Tibial artery (tissue), 4 donors: Measurements from ENCODE around the gene CARTPT.

Source experiments
- DNase-seq, 2 donors: peaks; one replicate each; pipeline ENCODE4 v3.0.0-alpha.2; 2019
- H3K27ac ChIP-seq, 2 donors: fragments of 200-600 bp; sonication (generic) in 1 of 2; 1 replicate in 1 of 2; 2 replicates in 1 of 2; pipeline ENCODE4 v1.5.1; 2018 to 2019; ENCODE audit warnings: mild to moderate bottlenecking in 1 of 2
- H3K27me3 ChIP-seq, 2 donors: fragments of 200-600 bp; sonication (generic) in 1 of 2; one replicate each; pipeline versions ENCODE4 v1.5.1 to v1.6.0; 2016 to 2019
- H3K36me3 ChIP-seq, 3 donors: fragments of 200-600 bp; sonication (generic) in 2 of 3; one replicate each; pipeline ENCODE4 v1.5.1; 2016 to 2019; ENCODE audit warnings: mild to moderate bottlenecking in 2 of 3
- H3K4me1 ChIP-seq, 4 donors: fragments of 200-600 bp; sonication (generic) in 2 of 4; 1 replicate in 3 of 4; 2 replicates in 1 of 4; pipeline ENCODE4 v1.5.1; 2016 to 2019
- H3K4me3 ChIP-seq, 2 donors: fragments of 200-600 bp; sonication (generic) in 1 of 2; 1 replicate in 1 of 2; 2 replicates in 1 of 2; pipeline ENCODE4 v1.5.1; 2018 to 2019; ENCODE audit warnings: mild to moderate bottlenecking in 2 of 2
- H3K9me3 ChIP-seq, 3 donors: fragments of 200-600 bp; sonication (generic) in 1 of 3; one replicate each; pipeline ENCODE4 v1.5.1; 2016 to 2019
- intact Hi-C: fragments of 100-400 bp; cut with DNase I; formaldehyde crosslinking; loops from one replicate; pipeline ENCODE4 v1.15.0; 2023; ENCODE audit warnings: low total_unique reads
- TF ChIP-seq, protein P1 (sequence below), 2 experiments: fragments of 200-600 bp in 1 of 2; fragments of 450-650 bp in 1 of 2; IDR thresholded peaks; one replicate each; pipeline ENCODE4 v1.5.1; 2017 to 2019; ENCODE audit warnings: antibody characterized with exemption in 2 of 2, mild to moderate bottlenecking in 1 of 2, moderate library complexity in 1 of 2

The CARTPT gene

DNA sequence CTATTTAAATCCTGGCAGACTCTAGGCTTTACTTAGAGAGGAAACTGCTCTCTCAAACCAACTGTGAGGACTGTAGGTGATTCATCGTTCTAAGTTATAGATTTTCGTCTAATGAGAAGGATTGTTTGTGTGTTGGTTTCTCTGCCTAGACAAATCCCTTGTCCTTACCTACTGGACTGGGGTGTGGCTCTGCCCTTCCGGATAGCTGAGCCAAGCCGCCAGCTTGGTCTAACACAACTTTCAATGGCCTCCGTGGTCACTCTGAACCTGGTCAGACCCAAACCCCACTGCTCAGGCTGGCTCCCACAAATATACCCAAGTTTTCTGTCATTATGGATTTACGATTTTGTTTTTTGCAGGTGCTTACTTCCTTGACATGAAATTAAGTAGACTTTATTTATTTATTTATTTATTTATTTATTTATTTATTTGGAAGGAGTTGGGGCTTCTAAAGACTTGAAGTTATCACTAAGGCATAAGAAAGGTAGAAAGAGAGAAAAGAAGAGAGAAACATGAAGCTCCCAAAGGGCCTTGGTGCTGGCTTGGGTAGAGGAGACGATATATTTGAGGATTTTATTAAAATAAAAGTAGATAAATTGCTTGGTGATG lies 19.0 kb downstream of the CARTPT start:
- intact Hi-C loops, result no loop called here
- Histone ChIP-seq H3K4me3 (no peak overlapping the region), H3K9me3 (no peaks in the 10 kb centered on the region), H3K27ac (no peak overlapping the region), H3K27me3 (no peaks in the 10 kb centered on the region), H3K36me3 (no peaks in the 10 kb centered on the region), H3K4me1 (no peaks in the 10 kb centered on the region)
- TF ChIP-seq, protein P1, sequence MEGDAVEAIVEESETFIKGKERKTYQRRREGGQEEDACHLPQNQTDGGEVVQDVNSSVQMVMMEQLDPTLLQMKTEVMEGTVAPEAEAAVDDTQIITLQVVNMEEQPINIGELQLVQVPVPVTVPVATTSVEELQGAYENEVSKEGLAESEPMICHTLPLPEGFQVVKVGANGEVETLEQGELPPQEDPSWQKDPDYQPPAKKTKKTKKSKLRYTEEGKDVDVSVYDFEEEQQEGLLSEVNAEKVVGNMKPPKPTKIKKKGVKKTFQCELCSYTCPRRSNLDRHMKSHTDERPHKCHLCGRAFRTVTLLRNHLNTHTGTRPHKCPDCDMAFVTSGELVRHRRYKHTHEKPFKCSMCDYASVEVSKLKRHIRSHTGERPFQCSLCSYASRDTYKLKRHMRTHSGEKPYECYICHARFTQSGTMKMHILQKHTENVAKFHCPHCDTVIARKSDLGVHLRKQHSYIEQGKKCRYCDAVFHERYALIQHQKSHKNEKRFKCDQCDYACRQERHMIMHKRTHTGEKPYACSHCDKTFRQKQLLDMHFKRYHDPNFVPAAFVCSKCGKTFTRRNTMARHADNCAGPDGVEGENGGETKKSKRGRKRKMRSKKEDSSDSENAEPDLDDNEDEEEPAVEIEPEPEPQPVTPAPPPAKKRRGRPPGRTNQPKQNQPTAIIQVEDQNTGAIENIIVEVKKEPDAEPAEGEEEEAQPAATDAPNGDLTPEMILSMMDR (IDR thresholded peaks at IDR 0.05), result no peak
- DNase-seq, result no peak

DNA sequence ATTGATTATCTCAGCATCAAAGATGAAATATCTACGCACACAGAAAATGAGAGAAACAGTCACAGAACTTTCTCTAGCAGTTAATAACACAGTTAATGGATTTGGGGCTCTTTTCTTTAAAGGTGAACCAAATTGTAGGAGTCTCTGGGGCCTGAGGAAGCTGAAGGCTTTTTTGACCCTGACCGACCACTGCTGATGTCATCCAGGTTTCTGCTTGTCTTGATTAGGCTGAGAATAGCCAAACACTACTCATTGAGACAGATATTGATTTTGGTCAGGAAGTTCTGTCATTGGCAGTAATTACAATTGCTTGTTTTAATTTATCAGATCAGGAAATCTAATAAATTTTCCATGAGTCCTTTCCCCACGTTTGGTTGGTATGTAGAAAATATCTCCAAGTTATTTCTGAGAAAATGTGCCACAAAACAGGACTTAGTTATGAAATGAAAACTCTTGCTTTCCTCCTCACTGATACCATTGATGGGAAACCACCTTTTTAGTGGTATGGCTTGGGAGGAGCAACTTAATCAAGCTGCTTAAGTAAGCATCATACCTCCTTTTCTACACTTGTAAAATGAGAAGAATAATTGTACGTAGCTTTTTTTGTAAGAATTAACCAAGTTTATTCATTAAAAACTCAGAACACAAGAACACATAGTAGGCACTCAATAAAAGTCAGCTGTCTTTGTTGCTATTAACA lies 19.7 kb downstream of the CARTPT start:
- DNase-seq, result no peak
- Histone ChIP-seq H3K4me1 (no peaks in the 10 kb centered on the region), H3K27ac (no peak overlapping the region)

DNA sequence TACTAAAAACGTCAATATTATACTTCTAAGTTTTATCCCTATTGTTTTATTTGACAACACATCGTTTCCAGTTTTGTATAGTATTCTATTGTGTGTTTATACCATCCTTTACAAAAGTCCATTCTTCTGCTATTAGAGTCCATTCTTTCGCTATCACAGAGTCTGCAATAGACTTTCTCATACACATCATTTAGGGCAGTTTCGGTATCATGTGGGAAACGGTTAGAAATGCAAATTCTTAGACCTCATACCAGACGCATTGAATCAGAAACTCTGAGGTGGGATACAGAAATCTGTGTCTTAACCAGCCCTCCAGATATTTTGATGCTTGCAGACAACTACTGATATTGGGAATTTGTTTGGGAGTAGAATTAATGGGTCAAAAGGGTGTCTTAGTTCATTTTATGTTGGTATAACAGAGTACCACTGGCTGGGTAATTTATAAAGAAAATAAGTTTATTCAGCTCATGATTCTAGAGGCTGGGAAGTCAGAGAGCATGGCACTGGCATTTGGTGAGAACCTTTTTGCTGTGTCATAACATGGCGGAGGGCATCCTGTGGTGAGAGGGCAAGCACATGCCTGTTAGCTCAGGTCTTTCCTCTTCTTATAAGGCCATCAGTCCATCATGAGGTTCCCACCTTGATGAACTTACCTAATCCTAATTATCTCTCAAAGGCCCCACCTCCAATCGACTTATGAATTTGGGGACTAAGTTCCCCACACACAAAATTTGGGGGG lies 21.1 kb downstream of the CARTPT start:
- intact Hi-C loops, result no loop called here
- Histone ChIP-seq H3K27me3 (no peaks in the 10 kb centered on the region), H3K9me3 (no peaks in the 10 kb centered on the region), H3K4me3 (no peak overlapping the region), H3K27ac (no peak overlapping the region), H3K36me3 (no peaks in the 10 kb centered on the region), H3K4me1 (no peaks in the 10 kb centered on the region)
- TF ChIP-seq, protein P1 (IDR thresholded peaks at IDR 0.05), result no peak
- DNase-seq, result no peak

More for the DNA sequence above, 19.7 kb downstream of the CARTPT start:
- intact Hi-C loops, result no loop called here
- TF ChIP-seq, protein P1 (IDR thresholded peaks at IDR 0.05), result no peak
- Histone ChIP-seq H3K36me3 (no peaks in the 10 kb centered on the region), H3K9me3 (no peaks in the 10 kb centered on the region), H3K27me3 (no peaks in the 10 kb centered on the region), H3K4me3 (no peak overlapping the region)

DNA sequence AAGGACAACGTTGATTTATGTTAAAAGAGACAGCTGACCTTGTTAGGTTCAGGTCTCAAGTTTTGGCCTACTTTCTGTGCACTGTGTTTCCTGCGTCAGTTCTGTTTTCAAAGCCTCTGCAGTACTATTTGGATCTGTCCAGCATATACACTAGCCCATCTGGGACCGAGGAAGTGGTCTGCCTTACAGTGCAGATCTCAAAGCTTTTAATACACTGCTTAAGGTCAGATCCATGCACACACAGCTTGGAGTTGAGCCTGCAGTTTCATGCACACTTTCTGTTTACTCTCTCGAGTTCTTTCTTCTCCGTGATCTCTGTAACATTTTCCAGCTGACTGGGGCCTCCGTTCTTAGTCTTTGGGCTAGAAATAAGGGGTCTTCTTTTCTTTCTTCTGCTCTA lies 24.1 kb downstream of the CARTPT start:
- H3K9me3 ChIP-seq, result no peaks in the 10 kb centered on the region
- TF ChIP-seq, protein P1 (IDR thresholded peaks at IDR 0.05), result no peak
- intact Hi-C loops, result no loop called here
- DNase-seq, result no peak
- H3K36me3 ChIP-seq, result no peaks in the 10 kb centered on the region
- H3K27ac ChIP-seq, result no peak overlapping the region
- no peaks in the 10 kb centered on the region for H3K27me3 ChIP-seq
- no peak overlapping the region for H3K4me3 ChIP-seq
- H3K4me1 ChIP-seq, result no peaks in the 10 kb centered on the region

DNA sequence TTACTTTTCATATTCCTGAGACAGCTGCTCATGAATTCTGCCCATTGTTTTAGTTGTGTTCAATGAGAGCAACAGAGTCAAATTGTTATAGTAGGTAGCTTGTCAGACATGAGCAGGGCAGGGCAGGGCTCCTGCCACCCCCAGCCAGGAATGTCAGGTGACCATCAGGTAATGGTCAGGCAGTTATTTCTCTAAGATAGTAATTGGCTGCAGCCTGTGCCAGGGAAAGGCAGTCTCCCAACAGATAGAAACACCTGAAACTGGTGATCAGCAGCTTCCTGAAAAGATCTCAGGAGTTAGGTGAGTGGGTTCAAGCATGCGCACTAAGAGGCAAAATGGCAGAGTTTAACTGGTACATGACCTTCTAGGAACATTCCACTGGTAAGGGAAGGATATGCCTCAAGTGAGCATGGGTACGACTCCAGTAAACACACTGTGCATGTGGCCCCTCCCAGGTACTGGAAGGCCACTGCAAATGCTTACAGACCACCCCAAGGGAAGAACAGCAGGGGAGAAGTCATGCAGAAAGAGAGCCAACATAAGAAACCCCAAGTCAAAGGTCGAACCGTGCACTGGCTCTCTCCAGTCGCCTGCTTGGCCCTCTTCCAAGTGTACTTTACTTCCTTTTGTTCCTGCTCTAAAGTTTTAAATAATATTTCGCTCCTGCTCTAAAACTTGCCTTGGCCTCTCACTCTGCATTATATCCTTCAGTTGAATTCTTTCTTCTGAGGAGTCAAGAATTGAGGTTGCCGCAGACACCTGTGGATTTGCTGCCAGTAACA lies 25.1 kb downstream of the CARTPT start:
- Histone ChIP-seq H3K36me3 (no peaks in the 10 kb centered on the region), H3K4me1 (no peaks in the 10 kb centered on the region), H3K9me3 (no peaks in the 10 kb centered on the region), H3K27ac (no peak overlapping the region), H3K4me3 (no peak overlapping the region), H3K27me3 (no peaks in the 10 kb centered on the region)
- no peak for DNase-seq
- TF ChIP-seq, protein P1 (IDR thresholded peaks at IDR 0.05), result no peak
- intact Hi-C loops, result no loop called here
